Renal pelvis (tissue), 4 donors: ENCODE results near the gene GNGT1. TPM values are rescaled to one million over a fixed set of nuclear protein-coding genes. Genes with fewer than 3 reads are reported as not detected.
"Not testable (repeated sequence)": the region's sequence is repeated elsewhere in the genome, so short reads cannot be mapped to it uniquely, and the experiment has no call there.

Experiments
- DNase-seq: peaks from one replicate; pipeline ENCODE4 v3.0.0-alpha.2; 2013
- polyA plus RNA-seq, 3 donors: library from polyadenylated mRNA; unstranded; fragments of 120-200 nt; gene quantifications; one replicate each; pipeline ENCODE4 v1.2.1, GENCODE V29; 2013; ENCODE audit not compliant: insufficient read length in 3 of 3

Gene GNGT1
- polyA plus RNA-seq, 3 donors = 0.17 TPM; not detected in 2

DNA sequence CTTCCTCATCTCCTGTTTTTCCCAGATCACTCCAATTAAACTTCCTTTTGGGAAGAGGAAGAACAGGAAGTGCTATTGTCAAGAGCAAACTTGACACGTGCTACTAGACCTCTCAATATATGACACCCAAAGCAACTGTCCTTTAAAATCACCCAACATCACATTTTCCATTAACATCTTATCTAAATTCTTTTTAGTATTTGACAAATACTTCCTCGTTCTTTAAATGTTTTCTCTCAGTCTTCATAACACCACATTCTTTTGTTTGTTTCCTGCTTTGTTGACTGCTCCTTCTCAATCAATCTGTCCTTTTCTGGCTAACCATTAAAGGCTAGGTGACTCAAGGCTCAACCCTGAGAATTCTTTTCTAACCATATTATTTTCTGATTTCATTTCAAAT, 8.7 kb upstream of the GNGT1 start:
- DNase-seq = no peak

DNA sequence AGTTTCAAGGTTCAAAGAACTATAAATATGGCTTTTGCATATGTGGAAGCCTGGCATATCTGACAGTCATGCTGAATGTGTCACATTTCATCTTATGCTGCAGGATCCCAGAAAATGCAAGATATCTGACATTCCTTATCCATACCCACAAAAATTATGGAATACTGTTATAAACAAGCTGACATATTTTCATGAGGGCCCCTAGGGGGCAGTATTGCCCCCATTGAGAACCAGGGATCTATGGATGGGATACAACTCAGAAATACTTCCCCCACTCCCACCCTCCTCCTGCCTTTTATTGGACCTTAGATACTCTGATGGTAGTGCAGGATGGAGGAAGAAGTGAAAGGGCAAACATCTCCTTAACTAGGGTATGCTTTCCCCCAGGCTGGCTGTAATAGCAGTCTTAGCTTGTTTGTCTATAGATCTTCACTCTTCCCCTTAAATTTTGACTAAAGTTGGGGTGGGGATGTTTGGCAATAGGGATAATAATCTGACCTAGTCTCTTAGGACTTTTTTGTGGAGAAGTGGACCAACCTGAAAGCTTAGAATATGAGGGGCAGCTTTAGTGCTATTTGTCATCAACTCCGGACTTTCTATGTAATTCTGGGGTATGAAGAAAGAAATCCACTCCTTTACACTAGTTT, 3.5 kb upstream of the GNGT1 start:
- DNase-seq = peak; percentile 61

DNA sequence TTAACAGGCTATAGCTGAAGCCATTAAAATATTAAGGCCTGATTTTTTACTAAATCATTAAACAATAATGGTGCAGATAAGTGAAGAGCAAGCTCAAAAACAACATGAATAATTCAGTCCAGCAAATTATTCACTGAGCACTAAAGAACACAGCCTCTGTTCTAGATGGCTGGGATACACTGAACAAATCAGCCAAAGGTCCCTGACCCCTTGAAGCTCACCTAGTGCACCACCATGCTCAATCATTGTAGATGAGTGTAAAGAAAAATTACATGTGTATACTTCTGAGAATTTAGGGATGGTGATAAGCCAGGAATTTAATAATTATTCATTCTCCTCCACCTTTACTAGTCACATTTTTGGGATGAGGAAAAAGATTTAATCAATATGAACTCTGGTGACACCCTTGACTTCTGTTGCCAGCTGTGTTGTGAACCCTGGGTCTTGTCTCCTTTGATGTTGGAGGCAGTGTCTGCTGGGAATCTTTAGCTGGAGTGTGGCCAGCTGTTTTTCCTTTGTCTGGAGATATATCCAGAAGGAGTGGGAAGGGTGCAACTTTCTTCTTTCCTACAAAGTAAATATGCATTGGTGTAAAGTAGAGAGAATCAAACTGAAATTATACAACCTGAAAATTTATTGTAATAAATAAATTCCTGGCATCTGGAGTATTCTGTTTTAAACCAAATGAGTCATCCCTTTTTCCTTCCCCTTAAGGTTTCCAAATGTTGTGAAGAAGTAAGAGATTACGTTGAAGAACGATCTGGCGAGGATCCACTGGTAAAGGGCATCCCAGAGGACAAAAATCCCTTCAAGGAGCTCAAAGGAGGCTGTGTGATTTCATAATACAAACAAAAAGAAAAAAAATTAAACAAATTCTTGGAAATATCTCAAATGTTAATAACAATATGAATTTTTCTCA, 4.0 kb downstream of the GNGT1 start:
- no peak for DNase-seq

- DNase-seq = not testable (repeated sequence)
Measured at GRCh38 chr7:93911242-93911641, 4.9 kb downstream of the GNGT1 start.

DNA sequence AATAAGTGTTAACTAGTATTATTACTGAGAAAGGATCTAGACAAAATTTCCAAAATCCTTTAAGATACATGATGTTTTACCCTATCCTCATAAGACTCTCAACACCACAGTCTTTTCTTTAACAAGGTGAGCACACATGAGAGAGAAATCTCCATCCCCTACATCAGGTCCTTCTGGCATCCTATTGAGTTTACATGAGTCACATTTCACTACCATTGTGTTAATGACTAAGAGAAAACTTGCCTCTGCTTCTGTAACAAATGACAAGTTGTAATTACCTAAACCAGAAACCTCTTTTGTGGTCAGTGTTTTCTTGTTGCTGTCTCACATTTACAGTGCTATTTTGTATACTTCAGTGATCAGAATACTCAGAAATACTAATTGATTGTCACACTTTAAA, 5.3 kb downstream of the GNGT1 start:
- DNase-seq = not testable (repeated sequence)

- no peak for DNase-seq
Measured at GRCh38 chr7:93913197-93913596, 6.8 kb downstream of the GNGT1 start.

DNA sequence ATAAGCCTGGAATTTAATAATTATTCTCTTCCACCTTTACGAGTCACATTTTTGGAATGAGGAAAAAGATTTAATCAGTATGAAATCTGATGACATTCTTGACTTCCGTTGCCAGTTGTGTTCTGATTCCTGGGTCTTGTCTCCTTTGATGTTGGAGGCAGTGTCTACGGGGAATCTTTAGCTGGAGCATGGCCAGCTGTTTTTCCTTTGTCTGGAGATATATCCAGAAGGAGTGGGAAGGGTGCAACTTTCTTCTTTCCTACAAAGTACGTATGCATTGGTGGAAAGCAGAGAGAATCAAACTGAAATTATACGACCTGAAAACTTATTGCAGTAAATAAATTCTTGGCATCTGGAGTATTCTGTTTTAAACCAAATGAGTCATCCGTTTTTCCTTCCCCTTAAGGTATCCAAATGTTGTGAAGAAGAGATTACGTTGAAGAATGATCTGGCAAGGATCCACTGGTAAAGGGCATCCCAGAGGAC, 8.3 kb downstream of the GNGT1 start:
- no peak for DNase-seq

- DNase-seq = not testable (repeated sequence)
Measured at GRCh38 chr7:93915206-93915842, 9.0 kb downstream of the GNGT1 start.

DNA sequence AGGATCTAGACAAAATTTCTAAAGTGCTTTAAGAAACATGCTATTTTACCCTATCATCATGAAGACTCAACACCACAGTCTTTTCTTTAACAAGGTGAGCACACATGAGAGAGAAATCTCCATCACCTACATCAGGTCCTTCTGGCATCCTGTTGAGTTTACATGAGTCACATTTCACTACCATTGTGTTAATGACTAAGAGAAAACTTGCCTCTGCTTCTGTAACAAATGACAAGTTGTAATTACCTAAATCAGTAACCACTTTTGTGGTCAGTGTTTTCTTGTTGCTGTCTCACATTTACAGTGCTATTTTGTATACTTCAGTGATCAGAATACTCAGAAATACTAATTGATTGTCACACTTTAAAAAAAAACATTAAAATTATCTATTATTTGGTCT, 9.5 kb downstream of the GNGT1 start:
- DNase-seq = not testable (repeated sequence)

GRCh38 chr7:93916315-93916714, 9.9 kb downstream of the GNGT1 start:
- DNase-seq = not testable (repeated sequence)

- no peak for DNase-seq
Measured at GRCh38 chr7:93920496-93921182, 14.3 kb downstream of the GNGT1 start.

- no peak for DNase-seq
Measured at GRCh38 chr7:93921186-93921585, 14.8 kb downstream of the GNGT1 start.

DNA sequence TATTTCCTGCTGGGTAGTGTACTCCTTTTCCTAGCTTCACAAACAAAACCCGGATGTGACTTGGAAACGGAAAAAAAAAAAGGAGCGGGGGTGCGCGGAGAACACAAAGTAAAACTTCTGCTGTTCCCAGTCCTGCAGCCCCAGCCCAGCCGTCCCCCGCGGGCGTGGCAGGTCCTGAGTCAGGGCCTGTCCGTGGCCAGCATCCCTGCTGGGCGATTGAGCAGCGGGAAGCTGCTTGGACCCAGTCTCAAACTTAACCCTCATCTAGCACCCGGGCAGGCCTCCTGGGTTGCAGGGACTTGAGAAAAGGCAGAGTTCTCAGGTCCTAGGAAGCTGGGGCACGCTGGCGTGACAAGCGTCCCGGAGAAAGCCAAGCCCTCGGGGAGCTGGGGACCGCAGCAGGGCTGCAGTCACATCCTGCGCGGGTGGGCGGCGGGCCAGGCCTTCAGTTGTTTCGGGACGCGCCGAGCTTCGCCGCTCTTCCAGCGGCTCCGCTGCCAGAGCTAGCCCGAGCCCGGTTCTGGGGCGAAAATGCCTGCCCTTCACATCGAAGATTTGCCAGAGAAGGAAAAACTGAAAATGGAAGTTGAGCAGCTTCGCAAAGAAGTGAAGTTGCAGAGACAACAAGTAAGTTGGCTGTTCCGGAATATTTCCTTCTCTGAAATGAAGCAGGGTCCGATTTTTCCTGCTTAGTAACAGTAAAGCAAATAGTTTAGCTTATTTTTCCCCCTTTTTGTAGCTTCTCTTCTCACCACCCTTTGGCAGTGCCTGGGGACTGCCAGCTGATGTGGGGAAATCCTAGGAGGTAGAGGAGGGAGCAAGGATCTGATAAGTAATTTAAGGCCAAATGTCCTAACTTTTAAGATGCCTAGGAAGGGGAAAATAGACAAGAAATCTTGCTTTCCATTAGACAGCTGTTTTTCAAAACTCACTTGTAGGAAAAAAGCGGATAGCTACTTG, 15.5 kb downstream of the GNGT1 start, which contains the start of gene GNG11:
Gene GNG11 (plus strand): TSS at position 129 of the 960 bp plus-strand sequence. CDS start 403 bp downstream, at position 532.
- peak; percentile 74 for DNase-seq

- no peak for DNase-seq
Measured at GRCh38 chr7:93923296-93923695, 16.9 kb downstream of the GNGT1 start.

DNA sequence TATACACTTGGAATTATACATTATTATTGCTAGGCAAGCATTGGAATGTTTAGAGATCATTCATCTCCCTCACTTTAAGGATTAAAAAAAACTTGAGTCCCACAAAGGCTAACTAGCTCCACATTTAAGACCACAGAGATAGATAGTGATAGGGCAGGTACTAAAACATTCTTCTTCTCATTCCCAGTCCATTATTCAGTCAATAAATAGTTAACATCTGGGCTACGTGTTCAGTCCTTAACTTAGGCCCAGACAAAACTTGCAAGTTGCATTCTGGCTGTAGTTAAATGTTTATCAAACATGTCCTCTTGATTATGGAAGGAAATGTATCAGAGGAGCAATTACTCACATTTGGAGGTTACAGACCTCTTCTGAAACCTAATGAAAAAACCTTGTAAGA, 17.6 kb downstream of the GNGT1 start:
- DNase-seq = no peak

- DNase-seq = no peak
Measured at GRCh38 chr7:93926800-93927199, 20.4 kb downstream of the GNGT1 start.

DNA sequence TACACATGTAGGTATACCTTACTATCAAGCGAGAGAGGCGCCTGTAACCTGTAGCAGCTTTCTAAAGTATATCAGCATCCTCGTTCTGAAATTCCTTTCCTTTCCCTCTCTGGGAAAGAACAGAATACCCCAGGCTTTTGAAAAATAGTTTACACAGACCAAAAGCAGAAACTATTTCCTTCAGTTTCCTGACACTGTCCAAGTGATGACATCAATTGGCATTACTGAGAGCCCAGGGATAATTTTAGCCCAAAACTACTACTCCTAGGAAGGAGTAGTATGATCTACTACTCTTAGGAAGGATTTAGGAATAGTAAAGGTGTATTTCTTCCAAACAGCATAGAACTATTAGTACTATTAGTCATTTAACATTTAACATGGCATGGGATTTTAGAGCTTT, 21.2 kb downstream of the GNGT1 start:
- DNase-seq = no peak

- DNase-seq = no peak
Measured at GRCh38 chr7:93931655-93932054, 25.3 kb downstream of the GNGT1 start.

DNA sequence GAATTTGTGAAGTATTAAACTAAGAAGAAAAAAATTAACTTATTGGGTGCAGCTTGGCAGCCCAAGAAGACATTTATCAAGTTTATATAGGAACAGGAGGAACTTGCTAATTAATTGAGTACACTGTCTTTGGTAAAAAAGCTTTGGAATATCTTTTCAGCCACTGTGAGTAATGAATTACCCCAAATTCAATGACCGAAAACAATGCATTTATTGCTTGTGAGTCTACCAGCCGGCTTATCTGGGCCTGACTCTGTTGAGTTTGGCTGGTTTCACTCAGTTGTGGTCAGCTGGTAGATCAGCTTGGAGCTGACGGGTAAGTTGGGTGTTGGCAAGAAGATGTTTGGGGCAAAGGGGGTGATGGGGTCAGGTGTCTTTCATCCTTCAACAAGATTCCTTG, 26.8 kb downstream of the GNGT1 start:
- DNase-seq = no peak

DNA sequence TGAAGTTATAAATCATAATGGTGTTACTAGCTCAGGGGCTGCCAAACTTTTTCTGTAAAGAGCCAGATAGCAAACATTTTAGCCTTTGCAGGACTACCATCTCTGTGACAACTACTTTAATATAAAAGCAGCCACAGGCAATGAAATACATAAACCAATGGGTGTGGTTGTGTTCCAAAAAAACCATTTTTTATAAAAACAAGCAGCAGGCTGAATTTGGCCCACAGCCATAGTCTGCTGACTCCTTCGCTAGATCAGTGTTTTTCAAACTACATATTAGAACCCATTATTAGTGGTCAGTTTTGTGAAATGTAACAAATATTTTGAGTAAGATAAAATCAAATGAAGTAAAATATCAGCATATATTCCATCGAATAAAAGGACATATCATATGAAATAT, 28.7 kb downstream of the GNGT1 start:
- DNase-seq = no peak

DNA sequence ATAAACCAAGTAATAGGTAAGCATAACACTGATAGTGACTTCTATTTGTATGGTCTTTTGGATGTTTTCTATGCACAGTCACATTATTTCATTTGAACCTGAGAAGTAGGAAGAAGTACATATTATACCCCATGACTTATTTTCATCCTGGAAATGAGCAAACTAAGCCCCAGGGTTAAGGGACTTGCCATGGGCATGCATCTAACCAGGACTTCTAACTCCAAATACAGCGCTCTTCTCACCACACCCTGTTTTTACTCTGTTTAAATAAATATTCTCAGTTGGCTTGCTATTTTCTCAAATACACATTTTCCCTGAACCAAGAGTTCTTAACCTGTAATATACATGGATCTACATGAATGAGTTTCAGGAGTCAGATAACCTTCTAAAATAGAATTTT, 31.5 kb downstream of the GNGT1 start:
- no peak for DNase-seq
